ENCODE results near the gene STAMBP.
"Not testable (repeated sequence)": the region's sequence is repeated elsewhere in the genome, so short reads cannot be mapped to it uniquely, and the experiment has no call there.

STAMBP gene

DNA sequence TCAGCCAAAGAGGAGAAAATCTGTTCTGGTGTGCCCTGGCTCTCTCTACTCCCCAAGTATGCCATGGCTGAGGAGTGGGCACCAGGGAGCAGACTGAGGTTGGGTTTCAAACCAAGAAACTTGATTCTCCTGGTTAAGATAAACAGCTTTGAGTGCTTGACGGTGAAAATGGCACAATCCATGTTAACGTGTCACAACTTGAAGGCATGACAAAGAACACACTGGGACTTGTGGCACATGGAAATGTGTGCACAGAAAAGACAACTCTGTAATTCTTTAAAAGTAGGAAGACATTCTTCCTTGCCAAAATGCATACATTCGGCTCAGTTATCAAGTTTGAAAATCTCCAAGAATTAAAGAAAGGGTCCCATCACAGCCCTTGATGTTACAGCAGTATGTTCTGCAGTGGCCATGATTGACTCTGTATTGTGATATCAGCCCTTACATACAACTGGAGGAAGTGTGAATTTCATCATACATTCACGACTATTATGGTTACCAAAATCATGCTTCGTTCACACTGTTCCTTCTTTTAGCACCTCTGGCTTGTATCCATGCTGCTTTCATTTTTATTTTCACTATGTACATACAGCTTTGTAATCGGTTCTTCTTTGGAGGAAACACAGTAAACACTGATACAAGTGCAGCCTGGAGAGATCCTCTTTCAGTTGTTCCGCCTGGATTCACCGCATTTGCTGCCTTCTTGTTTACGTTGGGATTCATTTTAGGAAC, 48.5 kb downstream of the STAMBP start:
- TF ChIP-seq JUND (IDR thresholded peaks at IDR 0.05; ENCODE audit: low read depth): no peak
- DNase-seq (ENCODE audit: low read depth in 1 of 2, low spot score in 1 of 2): no peak
- in situ Hi-C loops (cut with HindIII; ENCODE audit: low pct_unique_long_range_greater_than_20kb, low sequenced_read_pairs): no loop called here

DNA sequence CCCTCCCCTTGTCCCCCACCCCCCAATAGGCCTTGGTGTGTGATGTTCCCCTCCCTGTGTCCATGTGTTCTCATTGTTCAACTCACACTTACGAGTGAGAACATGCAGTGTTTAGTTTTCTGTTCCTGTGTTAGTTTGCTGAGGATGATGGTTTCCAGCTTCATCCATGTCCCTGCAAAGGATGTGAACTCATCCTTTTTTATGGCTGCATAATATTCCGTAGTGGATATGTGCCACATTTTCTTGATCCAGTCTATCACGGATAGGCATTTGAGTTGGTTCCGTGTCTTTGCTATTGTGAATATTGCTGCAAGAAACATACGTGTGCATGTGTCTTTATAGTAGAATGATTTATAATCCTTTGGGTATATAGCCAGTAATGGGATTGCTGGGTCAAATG, 49.2 kb downstream of the STAMBP start:
- in situ Hi-C loops (cut with HindIII; ENCODE audit: low pct_unique_long_range_greater_than_20kb, low sequenced_read_pairs): not testable (repeated sequence)

DNA sequence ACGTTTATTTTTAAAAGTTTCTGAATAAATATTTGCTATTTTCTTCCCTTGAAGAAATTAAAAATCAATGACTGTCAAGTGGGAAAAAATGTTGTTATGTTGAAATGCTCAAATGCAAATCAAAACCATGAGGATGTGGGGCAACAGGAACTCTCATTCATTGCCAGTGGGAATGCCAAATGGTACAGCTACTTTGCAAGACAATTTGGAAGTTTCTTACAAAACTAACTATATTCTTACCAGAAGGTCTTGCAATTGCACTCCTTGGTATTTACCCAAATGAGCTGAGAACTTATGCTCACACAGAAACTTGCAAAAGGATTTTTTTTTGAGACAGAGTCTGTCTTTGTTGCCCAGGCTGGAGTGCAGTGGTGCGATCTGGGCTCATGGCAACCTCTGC, 56.6 kb downstream of the STAMBP start:
- in situ Hi-C loops (cut with HindIII; ENCODE audit: low pct_unique_long_range_greater_than_20kb, low sequenced_read_pairs): no loop called here
- no peak for TF ChIP-seq JUND (IDR thresholded peaks at IDR 0.05; ENCODE audit: low read depth)
- no peak for DNase-seq (ENCODE audit: low read depth in 1 of 2, low spot score in 1 of 2)

More for the DNA sequence above, 49.2 kb downstream of the STAMBP start:
- DNase-seq (ENCODE audit: low read depth in 1 of 2, low spot score in 1 of 2): not testable (repeated sequence)

DNA sequence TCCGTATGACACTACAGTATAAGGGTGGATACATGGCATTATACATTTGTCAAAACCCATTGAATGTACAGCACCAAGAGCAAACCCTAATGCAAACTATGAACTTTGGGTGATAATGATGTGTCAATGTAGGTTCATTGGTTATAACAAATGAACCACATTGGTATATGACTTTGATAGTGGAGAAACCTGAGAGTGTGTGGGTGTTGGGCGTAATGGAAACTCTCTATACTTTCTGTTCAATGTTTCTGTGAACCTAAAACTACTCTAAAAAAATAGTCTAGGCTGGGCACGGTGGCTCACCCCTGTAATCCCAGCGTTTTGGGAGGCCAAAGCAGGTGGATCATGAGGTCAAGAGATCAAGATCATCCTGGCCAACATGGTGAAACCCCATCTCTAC, 57.6 kb downstream of the STAMBP start:
- TF ChIP-seq JUND (IDR thresholded peaks at IDR 0.05; ENCODE audit: low read depth): no peak
- no peak for DNase-seq (ENCODE audit: low read depth in 1 of 2, low spot score in 1 of 2)
- in situ Hi-C loops (cut with HindIII; ENCODE audit: low pct_unique_long_range_greater_than_20kb, low sequenced_read_pairs): no loop called here

DNA sequence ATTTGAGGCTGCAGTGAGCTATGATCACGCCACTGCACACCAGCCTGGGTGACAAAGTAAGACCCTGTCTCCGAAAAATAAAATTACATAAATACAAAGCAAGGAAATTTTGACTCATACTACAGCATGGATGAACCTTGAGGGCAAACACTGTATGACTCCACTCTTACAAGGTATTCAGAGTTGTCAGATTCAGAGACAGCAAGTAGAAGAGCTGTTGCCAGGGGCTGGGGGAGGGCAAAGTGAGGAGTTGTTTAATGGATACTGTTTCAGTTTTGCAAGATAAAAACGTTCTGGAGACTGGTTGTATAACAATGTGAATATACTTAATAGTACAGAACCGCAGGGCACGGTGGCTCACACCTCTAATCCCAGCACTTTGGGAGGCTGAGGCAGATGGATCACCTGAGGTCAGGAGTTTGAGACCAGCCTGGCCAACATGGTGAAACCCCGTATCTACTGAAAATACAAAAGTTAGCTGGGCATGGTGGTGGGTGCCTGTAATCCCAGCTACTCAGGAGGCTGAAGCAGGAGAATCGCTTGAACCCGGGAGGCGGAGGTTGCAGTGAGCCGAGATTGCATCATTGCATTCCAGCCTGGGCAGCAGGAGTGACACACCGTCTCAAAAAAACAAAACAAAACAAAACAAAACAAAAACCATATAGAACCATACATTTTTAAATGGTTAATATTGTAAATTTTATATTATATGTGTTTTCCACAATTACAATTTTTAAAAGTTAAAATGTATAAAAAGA, 59.0 kb downstream of the STAMBP start:
- in situ Hi-C loops (cut with HindIII; ENCODE audit: low pct_unique_long_range_greater_than_20kb, low sequenced_read_pairs); DNase-seq (ENCODE audit: low read depth in 1 of 2, low spot score in 1 of 2): not testable (repeated sequence)

DNA sequence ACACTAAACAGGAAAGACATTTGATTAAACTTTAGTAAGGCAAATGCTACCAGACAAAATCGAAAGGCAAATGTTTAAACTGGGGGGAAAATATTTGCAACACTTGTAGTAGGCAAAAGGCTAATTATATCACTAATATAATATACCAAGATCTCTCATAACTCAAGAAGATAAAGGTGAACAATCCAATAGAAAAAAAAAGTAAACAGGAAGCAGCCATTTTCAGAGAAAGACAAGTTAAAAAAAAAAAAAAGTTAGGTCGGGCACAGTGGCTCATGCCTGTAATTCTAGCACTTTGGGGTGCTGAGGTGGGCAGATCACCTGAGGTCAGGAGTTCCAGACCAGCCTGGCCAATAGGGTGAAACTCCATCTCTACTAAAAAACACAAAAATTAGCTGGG, 59.6 kb downstream of the STAMBP start:
- in situ Hi-C loops (cut with HindIII; ENCODE audit: low pct_unique_long_range_greater_than_20kb, low sequenced_read_pairs): no loop called here
- no peak for DNase-seq (ENCODE audit: low read depth in 1 of 2, low spot score in 1 of 2)
- no peak for TF ChIP-seq JUND (IDR thresholded peaks at IDR 0.05; ENCODE audit: low read depth)

DNA sequence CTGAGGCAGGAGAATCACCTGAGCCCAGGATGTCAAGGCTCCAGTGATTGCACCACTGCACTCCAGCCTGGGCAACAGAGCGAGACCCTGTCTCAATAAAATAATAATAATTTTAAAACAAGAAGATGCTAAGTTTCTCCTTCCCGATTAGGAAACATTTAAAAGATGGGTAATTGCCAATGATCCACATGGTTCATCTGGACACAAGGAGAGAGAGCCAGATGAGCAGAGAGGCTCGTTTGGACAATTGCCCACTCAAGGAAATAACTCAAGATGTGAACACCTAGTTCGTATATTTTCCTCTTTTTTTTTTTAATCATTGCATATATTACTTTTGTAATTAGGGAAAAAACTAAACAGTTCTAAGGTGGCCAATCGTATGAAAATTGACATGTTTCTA, 60.4 kb downstream of the STAMBP start:
- DNase-seq (ENCODE audit: low read depth in 1 of 2, low spot score in 1 of 2): no peak
- TF ChIP-seq JUND (IDR thresholded peaks at IDR 0.05; ENCODE audit: low read depth): no peak
- in situ Hi-C loops (cut with HindIII; ENCODE audit: low pct_unique_long_range_greater_than_20kb, low sequenced_read_pairs): no loop called here

DNA sequence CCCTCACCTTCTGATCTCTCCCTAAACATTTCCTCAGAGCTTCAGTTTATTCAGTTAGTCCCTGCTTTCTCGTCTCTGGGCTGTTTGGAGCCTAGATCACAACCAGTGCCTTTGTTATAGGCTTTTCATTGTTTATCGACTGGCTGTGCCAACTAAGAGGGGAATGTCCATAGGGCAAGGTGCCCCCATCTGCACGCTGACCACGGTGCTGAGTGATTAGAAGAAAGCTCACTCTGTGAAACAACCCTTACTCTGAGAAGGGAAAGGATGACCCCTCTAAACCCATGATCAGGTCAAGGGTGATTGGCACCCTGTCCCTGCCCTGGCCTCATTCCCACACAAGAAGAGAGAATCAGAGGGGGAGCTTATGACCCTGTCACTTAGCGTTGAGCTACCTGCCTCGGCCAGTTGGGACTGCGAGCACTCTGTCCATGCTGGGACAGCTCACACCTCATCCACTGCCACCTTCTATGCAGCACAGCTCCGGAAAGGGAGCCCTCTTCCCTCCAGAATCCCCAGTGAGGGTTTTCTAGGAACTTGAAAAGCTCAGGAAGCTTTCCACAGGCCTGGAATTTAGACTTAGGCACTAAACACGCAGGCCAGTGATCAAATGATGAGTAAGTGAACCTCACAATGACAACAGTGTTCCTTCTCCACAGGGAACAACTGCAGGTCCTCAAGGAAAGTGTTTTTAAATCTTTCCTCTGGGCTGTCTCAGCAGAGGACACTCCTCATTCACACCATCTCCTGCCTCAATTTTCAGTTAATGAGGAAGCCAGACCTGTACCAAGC, 61.7 kb downstream of the STAMBP start:
- no peak for DNase-seq (ENCODE audit: low read depth in 1 of 2, low spot score in 1 of 2)
- in situ Hi-C loops (cut with HindIII; ENCODE audit: low pct_unique_long_range_greater_than_20kb, low sequenced_read_pairs): no loop called here
- no peak for TF ChIP-seq JUND (IDR thresholded peaks at IDR 0.05; ENCODE audit: low read depth)

DNA sequence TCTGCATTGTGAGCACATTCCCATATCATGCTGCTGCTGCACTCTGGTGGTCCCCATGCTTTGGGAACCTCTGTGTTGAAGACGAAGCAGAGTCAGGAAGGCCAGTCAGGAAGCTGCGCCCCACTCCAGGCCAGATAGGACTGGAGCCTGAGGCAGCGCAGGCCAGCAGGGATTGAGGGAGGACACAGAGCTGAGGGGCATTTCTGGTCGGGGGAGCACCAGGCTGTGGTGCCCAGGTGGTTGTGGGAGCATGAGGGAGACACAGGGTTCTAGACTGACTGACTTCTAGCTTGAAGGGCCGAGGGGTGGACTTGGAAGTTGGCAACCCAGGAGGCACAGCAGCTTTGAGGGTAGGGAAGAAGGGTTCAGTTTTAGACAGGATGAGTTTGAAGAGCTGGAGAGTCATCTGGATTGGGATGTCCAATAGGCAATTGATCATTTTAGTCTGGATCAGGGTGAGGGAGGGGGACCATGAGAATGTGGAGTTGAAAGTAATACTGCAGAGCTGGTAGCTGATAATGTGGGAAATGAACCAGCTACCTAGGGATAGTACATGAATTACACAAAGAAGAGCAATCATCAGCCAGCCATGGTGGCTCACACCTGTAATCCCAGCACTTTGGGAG, 62.6 kb downstream of the STAMBP start:
- TF ChIP-seq JUND (IDR thresholded peaks at IDR 0.05; ENCODE audit: low read depth): no peak
- in situ Hi-C loops (cut with HindIII; ENCODE audit: low pct_unique_long_range_greater_than_20kb, low sequenced_read_pairs): no loop called here
- DNase-seq (ENCODE audit: low read depth in 1 of 2, low spot score in 1 of 2): no peak

DNA sequence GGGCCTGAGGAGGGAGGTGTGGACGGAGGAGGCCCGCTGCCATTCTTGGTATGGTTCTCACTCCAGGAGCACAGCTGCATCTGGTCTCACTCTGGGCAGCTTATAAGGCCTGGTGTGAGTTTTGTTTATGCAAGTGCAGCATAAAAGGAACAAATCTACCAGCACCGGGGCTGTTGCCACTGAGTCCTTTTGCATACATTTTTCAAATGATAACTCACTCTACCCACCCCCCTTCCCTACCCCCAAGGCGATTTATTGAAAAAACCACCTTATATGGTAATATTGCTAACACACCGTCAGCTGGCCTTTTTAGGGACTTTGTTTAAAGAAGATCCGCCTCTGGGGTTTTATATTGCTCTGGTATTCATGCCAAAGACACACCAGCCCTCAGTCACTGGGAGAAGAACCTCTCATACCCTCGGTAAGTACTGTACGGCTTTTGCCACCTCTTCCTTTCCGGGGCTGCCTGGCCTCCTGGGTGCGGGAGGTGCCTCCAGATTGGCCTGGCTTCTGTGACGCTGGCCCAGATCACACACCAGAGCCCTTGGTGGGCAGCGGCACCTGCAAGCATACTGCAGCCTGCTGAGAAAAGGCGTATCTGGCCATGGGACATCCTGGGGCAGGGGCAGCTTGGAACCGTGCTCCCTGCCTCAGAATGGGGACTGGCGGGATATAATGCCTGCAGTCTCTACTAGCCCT, 64.0 kb downstream of the STAMBP start, which contains the start of gene ACTG2:
TSS of gene ACTG2 (plus strand) at position 378 of the 699 bp plus-strand sequence. CDS start 8,304 bp downstream, outside the sequence.
- in situ Hi-C loops (cut with HindIII; ENCODE audit: low pct_unique_long_range_greater_than_20kb, low sequenced_read_pairs): no loop called here
- no peak for TF ChIP-seq JUND (IDR thresholded peaks at IDR 0.05; ENCODE audit: low read depth)
- DNase-seq (ENCODE audit: low read depth in 1 of 2, low spot score in 1 of 2): no peak

DNA sequence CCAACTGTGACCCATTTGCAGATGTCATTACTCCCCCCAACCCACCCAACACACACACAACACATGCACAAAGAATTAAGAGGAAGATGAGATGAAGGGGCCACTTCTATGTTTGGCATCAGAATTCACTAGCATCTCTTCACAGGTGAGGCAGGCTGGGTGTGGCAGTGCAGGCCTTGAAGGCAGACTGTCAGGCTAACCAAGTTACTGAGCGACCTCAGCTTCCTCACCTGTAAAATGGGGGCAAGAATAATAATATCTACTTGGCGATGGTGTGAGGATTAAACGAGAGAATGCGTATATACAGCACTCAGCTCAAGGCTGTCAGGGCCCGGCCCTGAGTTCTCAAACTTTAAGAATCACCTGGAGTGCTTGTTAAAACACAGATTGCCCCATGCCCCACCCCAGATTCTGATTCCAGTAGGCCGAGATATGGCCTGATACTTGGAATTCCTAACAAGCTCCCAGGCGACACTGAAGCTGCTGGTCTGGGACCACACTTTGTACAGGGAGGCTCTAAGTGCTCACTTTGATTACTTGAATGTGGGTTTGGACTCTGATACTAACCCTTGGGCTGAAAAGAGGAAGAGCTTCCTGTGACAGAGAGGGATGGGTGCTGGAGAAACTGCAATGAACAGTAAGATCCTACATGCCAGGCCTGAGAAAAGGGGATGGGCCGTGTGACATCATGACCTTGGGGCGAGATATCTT, 65.2 kb downstream of the STAMBP start:
- in situ Hi-C loops (cut with HindIII; ENCODE audit: low pct_unique_long_range_greater_than_20kb, low sequenced_read_pairs): no loop called here
- DNase-seq (ENCODE audit: low read depth in 1 of 2, low spot score in 1 of 2): no peak
- no peak for TF ChIP-seq JUND (IDR thresholded peaks at IDR 0.05; ENCODE audit: low read depth)
